Ovary (tissue), 9 donors: ENCODE measurements around the gene FBXO28. TPM values are rescaled to one million over a fixed set of nuclear protein-coding genes. Genes with fewer than 3 reads are reported as not detected.

Experiments used
- DNase-seq, 5 donors: peaks; one replicate each; pipeline ENCODE4 v3.0.0-alpha.2; 2019 to 2020
- H3K27ac ChIP-seq, 2 donors: fragments of 200-600 bp; one replicate each; pipeline versions ENCODE4 v1.5.1 to v1.8.0; 2019 to 2022
- H3K27me3 ChIP-seq: fragments of 200-600 bp; one replicate; pipeline ENCODE4 v1.8.0; 2022
- H3K36me3 ChIP-seq: fragments of 200-600 bp; sonication (generic); one replicate; pipeline ENCODE4 v1.5.1; 2019
- H3K4me1 ChIP-seq: one replicate; pipeline ENCODE4 v1.8.1; 2013; ENCODE audit warnings: mild to moderate bottlenecking, moderate library complexity; ENCODE audit not compliant: insufficient read depth
- H3K4me3 ChIP-seq: fragments of 200-600 bp; sonication (generic); one replicate; pipeline ENCODE4 v1.5.1; 2017
- H3K9me3 ChIP-seq, 2 donors: fragments of 200-600 bp in 1 of 2; sonication (generic) in 1 of 2; one replicate each; pipeline versions ENCODE4 v1.5.1 to v1.8.1; 2013 to 2019; ENCODE audit warnings: mild to moderate bottlenecking in 1 of 2, moderate library complexity in 1 of 2
- EP300 ChIP-seq: sonication (generic); formaldehyde crosslinking; IDR thresholded peaks from one replicate; pipeline ENCODE4 v1.6.1; 2017; ENCODE audit warnings: antibody characterized with exemption
- POLR2A ChIP-seq: fragments of 450-650 bp; IDR thresholded peaks from one replicate; pipeline ENCODE4 v1.6.1; 2017; ENCODE audit warnings: antibody characterized with exemption, mild to moderate bottlenecking, moderate library complexity
- WGBS, 3 donors: extraction: QIAGEN DNeasy Blood & Tissue Kit in 1 of 3; methylation state at CpG; one replicate each; pipeline versions ENCODE4 v1.1.5 to v1.1.7; 2013 to 2017; 5-methylcytosine and 5-hydroxymethylcytosine counted together
- intact Hi-C, 4 donors: fragments of 100-400 bp; cut with DNase I; formaldehyde crosslinking; loops; one replicate each; pipeline versions ENCODE4 v1.11.0 to v1.15.1; 2022 to 2023
- polyA plus RNA-seq, 2 donors: library from polyadenylated mRNA; stranded (reverse); fragments of 200-250 nt in 1 of 2; fragments of 350-450 nt in 1 of 2; fragmentation: Illumina TruSeq in 1 of 2; extraction: RNeasy Lipid Tissue Mini Kit (QIAGEN cat#74804) in 1 of 2; gene quantifications; one replicate each; pipeline ENCODE4 v1.2.3, GENCODE V29; 2013 to 2014
- total RNA-seq, 7 donors: library from RNA; depleted of rRNA in 2 of 7; stranded (reverse); fragments of >200 nt in 2 of 7; fragmentation: NEBNext Ultra II Directional in 3 of 7; extraction: Animal tissue kit (Norgen Biotek cat#: 25700) in 3 of 7; gene quantifications; one replicate each; pipeline versions ENCODE4 v1.1.0 to v1.2.4, GENCODE V29; 2016 to 2023
- TF ChIP-seq, protein P1 (sequence below), 3 donors: fragments of 450-650 bp in 2 of 3; fragments of 200-600 bp in 1 of 3; IDR thresholded peaks; one replicate each; pipeline versions ENCODE4 v1.5.1 to v1.8.0; 2016 to 2022; ENCODE audit warnings: antibody characterized with exemption in 3 of 3, mild to moderate bottlenecking in 1 of 3
- donor health status: DM: no; HTN: no; CAD: no; lungs with moderate emphysema.
- donor health status: DM: no; HTN: no; CAD: no.
- donor health status: Bipolar disorder and iron deficiency.
- donor health status: DM: yes; HTN: yes; CAD: no.
- donor health status: DM: no; HTN: no; CAD: no.
- donor health status: DM: yes; HTN: yes; CAD: no.

Gene FBXO28
- total and polyA plus RNA-seq, 9 donors: 11.2 to 31.7 (median 26.3) TPM

DNA sequence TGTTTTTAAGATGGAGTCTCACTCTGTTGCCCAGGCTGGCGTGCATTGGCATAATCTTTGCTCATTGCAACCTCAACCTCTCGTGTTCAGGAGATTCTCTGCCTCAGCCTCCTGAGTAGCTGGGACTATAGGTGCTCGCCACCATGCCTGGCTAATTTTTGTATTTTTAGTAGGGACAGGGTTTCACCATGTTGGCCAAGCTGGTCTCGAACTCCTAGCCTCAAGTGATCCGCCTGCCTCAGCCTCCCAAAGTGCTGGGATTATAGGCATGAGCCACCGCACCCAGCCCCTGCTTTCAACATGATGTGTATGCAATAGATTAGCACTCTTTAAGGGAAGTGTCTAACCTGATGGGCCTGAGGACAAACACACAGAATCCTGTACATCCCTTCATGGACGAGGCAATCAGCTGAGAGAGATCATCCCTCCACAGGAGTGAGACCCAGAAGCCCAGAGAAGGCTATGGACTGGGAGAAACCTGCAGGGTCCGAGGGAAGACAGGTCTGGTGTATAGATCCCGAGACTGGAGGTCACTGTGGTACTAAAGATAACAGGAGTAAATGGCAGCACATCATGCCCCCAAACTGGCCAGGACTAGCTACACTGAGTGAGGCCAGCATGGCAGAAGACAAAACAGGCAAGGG, 63.6 kb downstream of the FBXO28 start:
- Histone ChIP-seq H3K27me3 (no peaks in the 10 kb centered on the region), H3K36me3 (no peaks in the 10 kb centered on the region), H3K4me1 (no peaks in the 10 kb centered on the region), H3K4me3 (no peak overlapping the region), H3K27ac (no peak overlapping the region), H3K9me3 (no peaks in the 10 kb centered on the region)
- 90 to 92% (median 90%) methylated on average over 9 of the region's 9 CpGs for WGBS, 3 donors
- TF ChIP-seq, protein P1, sequence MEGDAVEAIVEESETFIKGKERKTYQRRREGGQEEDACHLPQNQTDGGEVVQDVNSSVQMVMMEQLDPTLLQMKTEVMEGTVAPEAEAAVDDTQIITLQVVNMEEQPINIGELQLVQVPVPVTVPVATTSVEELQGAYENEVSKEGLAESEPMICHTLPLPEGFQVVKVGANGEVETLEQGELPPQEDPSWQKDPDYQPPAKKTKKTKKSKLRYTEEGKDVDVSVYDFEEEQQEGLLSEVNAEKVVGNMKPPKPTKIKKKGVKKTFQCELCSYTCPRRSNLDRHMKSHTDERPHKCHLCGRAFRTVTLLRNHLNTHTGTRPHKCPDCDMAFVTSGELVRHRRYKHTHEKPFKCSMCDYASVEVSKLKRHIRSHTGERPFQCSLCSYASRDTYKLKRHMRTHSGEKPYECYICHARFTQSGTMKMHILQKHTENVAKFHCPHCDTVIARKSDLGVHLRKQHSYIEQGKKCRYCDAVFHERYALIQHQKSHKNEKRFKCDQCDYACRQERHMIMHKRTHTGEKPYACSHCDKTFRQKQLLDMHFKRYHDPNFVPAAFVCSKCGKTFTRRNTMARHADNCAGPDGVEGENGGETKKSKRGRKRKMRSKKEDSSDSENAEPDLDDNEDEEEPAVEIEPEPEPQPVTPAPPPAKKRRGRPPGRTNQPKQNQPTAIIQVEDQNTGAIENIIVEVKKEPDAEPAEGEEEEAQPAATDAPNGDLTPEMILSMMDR (IDR thresholded peaks at IDR 0.05): no peak
- TF ChIP-seq POLR2A: no peak
- no peak for TF ChIP-seq EP300
- DNase-seq: no peak
- intact Hi-C loops: no loop called here

DNA sequence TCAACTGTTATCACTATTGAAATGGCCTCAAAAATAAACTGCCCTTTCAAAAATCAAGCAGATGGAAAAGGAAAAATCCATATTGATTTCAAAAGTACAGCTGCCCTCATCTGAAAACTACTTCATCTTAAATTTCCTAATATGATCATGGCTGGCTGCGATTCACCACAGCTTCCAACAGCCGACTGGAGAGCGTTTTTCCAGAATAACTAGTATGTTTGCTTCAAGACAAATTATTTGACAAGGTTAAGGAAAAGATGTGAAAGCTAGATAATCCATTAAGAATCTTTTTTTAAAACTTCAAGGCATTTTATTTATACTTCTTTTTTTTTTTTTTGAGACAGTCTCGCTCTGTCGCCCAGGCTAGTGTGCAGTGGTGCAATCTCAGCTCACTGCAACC, 65.0 kb downstream of the FBXO28 start:
- no peak for TF ChIP-seq EP300
- no peak for TF ChIP-seq POLR2A
- intact Hi-C loops: no loop called here
- WGBS, 3 donors: 93 to 94% (median 93%) methylated on average over 5 of the region's 5 CpGs
- Histone ChIP-seq H3K4me3 (no peak overlapping the region), H3K9me3 (no peaks in the 10 kb centered on the region), H3K27me3 (no peaks in the 10 kb centered on the region), H3K36me3 (no peaks in the 10 kb centered on the region), H3K4me1 (no peaks in the 10 kb centered on the region), H3K27ac (no peak overlapping the region)
- no peak for DNase-seq

DNA sequence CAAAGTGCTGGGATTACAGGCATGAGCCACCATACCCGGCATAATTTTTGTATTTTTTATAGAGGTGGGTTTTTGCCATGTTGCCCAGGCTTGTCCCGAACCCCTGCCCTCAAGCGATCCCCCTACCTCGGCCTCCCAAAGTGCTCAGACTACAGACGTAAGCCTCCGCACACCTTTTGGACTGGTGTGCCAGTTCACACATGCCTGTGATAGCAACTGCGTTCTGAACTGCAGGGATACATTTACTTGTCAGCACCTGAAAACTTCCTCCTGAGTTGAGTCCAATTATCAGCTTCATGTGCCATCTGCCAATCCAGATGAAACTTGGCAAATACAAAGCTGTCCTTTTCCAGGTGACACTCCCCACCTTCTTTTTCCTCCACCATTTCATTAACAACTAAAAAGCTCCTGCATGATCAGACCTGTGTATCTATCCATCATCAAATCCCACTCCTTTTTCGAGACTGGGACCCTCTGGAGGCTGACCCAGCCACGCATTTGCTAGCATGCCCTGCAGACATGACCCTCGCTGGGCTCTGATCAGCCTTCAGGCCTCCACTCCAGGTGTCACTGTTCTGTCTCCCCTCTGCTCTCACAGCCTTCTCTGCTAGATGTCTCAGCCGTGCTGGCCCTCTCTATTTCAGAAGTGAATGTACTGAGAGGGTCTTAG, 67.0 kb downstream of the FBXO28 start:
- H3K4me1 ChIP-seq: peaks cover 4% of the 10 kb centered on the region
- H3K27ac ChIP-seq: no peak overlapping the region
- DNase-seq: no peak
- no peak overlapping the region for H3K4me3 ChIP-seq
- intact Hi-C loops: loop anchor here in 1 of 4 donors (5.0 kb wide), 1 partner anchor 1936 kb away; no protein-coding TSS in a partner anchor
- WGBS, 3 donors: 92 to 96% (median 95%) methylated on average over 11 of the region's 11 CpGs
- H3K27me3 ChIP-seq: no peaks in the 10 kb centered on the region
- H3K9me3 ChIP-seq: no peaks in the 10 kb centered on the region
- no peaks in the 10 kb centered on the region for H3K36me3 ChIP-seq
- TF ChIP-seq, protein P1 (IDR thresholded peaks at IDR 0.05): no peak
- TF ChIP-seq POLR2A: no peak
- no peak for TF ChIP-seq EP300

DNA sequence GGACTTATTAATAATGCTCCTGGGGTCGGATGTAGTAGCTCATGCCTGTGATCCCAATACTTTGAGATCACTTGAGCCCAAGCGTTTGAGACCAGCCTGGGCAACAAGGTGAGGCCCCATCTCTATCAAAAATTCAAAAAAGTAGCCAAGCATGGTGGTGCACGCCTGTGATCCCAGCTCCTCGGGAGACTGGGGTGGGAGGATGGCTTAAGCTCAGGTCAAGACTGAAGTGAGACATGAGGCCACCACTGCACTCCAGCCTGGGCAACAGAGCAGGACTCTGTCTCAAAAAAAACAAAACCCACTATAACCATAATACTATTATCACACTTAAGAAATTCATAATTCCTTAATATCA, 67.5 kb downstream of the FBXO28 start:
- Histone ChIP-seq H3K9me3 (no peaks in the 10 kb centered on the region), H3K36me3 (no peaks in the 10 kb centered on the region), H3K27me3 (no peaks in the 10 kb centered on the region), H3K4me1 (peaks cover 4% of the 10 kb centered on the region), H3K27ac (no peak overlapping the region), H3K4me3 (no peak overlapping the region)
- TF ChIP-seq, protein P1 (IDR thresholded peaks at IDR 0.05): no peak
- no peak for TF ChIP-seq POLR2A
- TF ChIP-seq EP300: no peak
- 90 to 92% (median 91%) methylated on average over 4 of the region's 4 CpGs for WGBS, 3 donors
- DNase-seq: no peak
- intact Hi-C loops: loop anchor here in 1 of 4 donors (5.0 kb wide), 1 partner anchor 1936 kb away; no protein-coding TSS in a partner anchor
